H9 (cell line): ENCODE results near the gene TSTD2. TPM values are rescaled to one million over a fixed set of nuclear protein-coding genes. Genes with fewer than 3 reads are reported as not detected.

ENCODE experiments used
- DNase-seq: peaks from one replicate; pipeline ENCODE4 v3.0.0-alpha.2; 2017
- H2AFZ ChIP-seq: one replicate; pipeline ENCODE4 v1.6.1; 2013; ENCODE audit warnings: mild to moderate bottlenecking, low read length, control low read depth, moderate library complexity
- H2AK5ac ChIP-seq: 2 replicates; pipeline ENCODE4 v1.6.1; 2013; ENCODE audit warnings: low read length, control low read depth, mixed read lengths; ENCODE audit not compliant: insufficient read length
- H2BK120ac ChIP-seq: one replicate; pipeline ENCODE4 v1.6.1; 2013; ENCODE audit warnings: low read depth, mild to moderate bottlenecking, low read length, control low read depth, inconsistent platforms; ENCODE audit not compliant: poor library complexity, severe bottlenecking
- H2BK12ac ChIP-seq: 2 replicates; pipeline ENCODE4 v1.6.1; 2013; ENCODE audit warnings: low read length, control low read depth, mixed read lengths, low read depth; ENCODE audit not compliant: insufficient read length
- H2BK15ac ChIP-seq: 2 replicates; pipeline ENCODE4 v1.6.1; 2013; ENCODE audit warnings: low read depth, low read length, control low read depth
- H2BK20ac ChIP-seq: one replicate; pipeline ENCODE4 v1.6.1; 2013; ENCODE audit warnings: low read depth, mild to moderate bottlenecking, low read length, control low read depth, inconsistent platforms; ENCODE audit not compliant: poor library complexity, severe bottlenecking
- H2BK5ac ChIP-seq: 2 replicates; pipeline ENCODE4 v1.6.1; 2013; ENCODE audit warnings: low read length, control low read depth, mixed read lengths; ENCODE audit not compliant: insufficient read length
- H3K14ac ChIP-seq: 2 replicates; pipeline ENCODE4 v1.6.1; 2013; ENCODE audit warnings: low read length, control low read depth; ENCODE audit not compliant: insufficient read depth
- H3K18ac ChIP-seq: 2 replicates; pipeline ENCODE4 v1.6.1; 2013; ENCODE audit warnings: low read depth, mild to moderate bottlenecking, mixed read lengths, low read length, control low read depth; ENCODE audit not compliant: insufficient read length
- H3K23ac ChIP-seq: 2 replicates; pipeline ENCODE4 v1.6.1; 2013; ENCODE audit warnings: low read length, control low read depth, mixed read lengths, low read depth; ENCODE audit not compliant: insufficient read length
- H3K23me2 ChIP-seq: 2 replicates; pipeline ENCODE4 v1.6.1; 2013; ENCODE audit warnings: low read depth, mild to moderate bottlenecking, mixed read lengths, low read length, control low read depth; ENCODE audit not compliant: insufficient read length, poor library complexity, severe bottlenecking
- H3K27ac ChIP-seq: 2 replicates; pipeline ENCODE4 v1.5.1; 2013; ENCODE audit warnings: low read length, control low read depth, mixed read lengths, low read depth; ENCODE audit not compliant: insufficient read length
- H3K27me3 ChIP-seq: 2 replicates; pipeline ENCODE4 v1.6.1; 2013; ENCODE audit warnings: low read length, control low read depth, inconsistent platforms; ENCODE audit not compliant: insufficient read depth
- H3K4ac ChIP-seq: 2 replicates; pipeline ENCODE4 v1.6.1; 2013; ENCODE audit warnings: low read depth, mild to moderate bottlenecking, control low read depth, inconsistent platforms, low read length, moderate library complexity
- H3K4me1 ChIP-seq: 2 replicates; pipeline ENCODE4 v1.6.1; 2013; ENCODE audit warnings: low read length, control low read depth, inconsistent platforms; ENCODE audit not compliant: insufficient read depth
- H3K4me2 ChIP-seq: 2 replicates; pipeline ENCODE4 v1.6.1; 2013; ENCODE audit warnings: low read length, control low read depth, mixed read lengths; ENCODE audit not compliant: insufficient read length, insufficient read depth
- H3K56ac ChIP-seq: 2 replicates; pipeline ENCODE4 v1.6.1; 2013; ENCODE audit warnings: low read depth, mild to moderate bottlenecking, mixed read lengths, low read length, control low read depth; ENCODE audit not compliant: insufficient read length
- H3K79me1 ChIP-seq: 2 replicates; pipeline ENCODE4 v1.6.1; 2013; ENCODE audit warnings: low read depth, mild to moderate bottlenecking, moderate library complexity, low read length, control low read depth, inconsistent platforms; ENCODE audit not compliant: insufficient read depth, poor library complexity, severe bottlenecking
- H3K79me2 ChIP-seq: 2 replicates; pipeline ENCODE4 v1.6.1; 2013; ENCODE audit warnings: low read length, control low read depth, inconsistent platforms; ENCODE audit not compliant: insufficient read depth
- H3K9ac ChIP-seq: 2 replicates; pipeline ENCODE4 v1.6.1; 2013; ENCODE audit warnings: low read length, control low read depth, mixed read lengths; ENCODE audit not compliant: insufficient read length; ENCODE audit errors: extremely low read depth
- H3K9me3 ChIP-seq: one replicate; pipeline ENCODE4 v1.6.1; 2013; ENCODE audit warnings: low read depth, low read length, inconsistent platforms; ENCODE audit not compliant: control insufficient read depth
- H3T11ph ChIP-seq: one replicate; pipeline ENCODE4 v1.6.1; 2013; ENCODE audit warnings: mild to moderate bottlenecking, low read length, control low read depth, inconsistent platforms
- H4K20me1 ChIP-seq: one replicate; pipeline ENCODE4 v1.6.1; 2013; ENCODE audit not compliant: control insufficient read depth, insufficient read length, insufficient read depth
- H4K5ac ChIP-seq: 2 replicates; pipeline ENCODE4 v1.6.1; 2013; ENCODE audit warnings: low read depth, mild to moderate bottlenecking, mixed read lengths, low read length, control low read depth; ENCODE audit not compliant: insufficient read length
- H4K8ac ChIP-seq: replicated peaks from 2 replicates; pipeline ENCODE4 v1.6.1; 2013; ENCODE audit warnings: low read length, control low read depth, mixed read lengths, low read depth; ENCODE audit not compliant: insufficient read length
- H4K91ac ChIP-seq: 2 replicates; pipeline ENCODE4 v1.6.1; 2013; ENCODE audit warnings: low read depth, mild to moderate bottlenecking, moderate library complexity, mixed read lengths, low read length, control low read depth; ENCODE audit not compliant: insufficient read length
- H3K27ac Mint-ChIP-seq, 3 experiments: 2 replicates in 2 of 3; 3 replicates in 1 of 3; pipeline ENCODE4 v1.8.0; 2020 to 2021; ENCODE audit warnings: mixed read lengths in 3 of 3, mild to moderate bottlenecking in 1 of 3, moderate library complexity in 1 of 3
- H3K27me3 Mint-ChIP-seq: 2 replicates; pipeline ENCODE4 v1.8.0; 2021; ENCODE audit warnings: low read depth, mild to moderate bottlenecking, moderate library complexity, mixed read lengths
- H3K36me3 Mint-ChIP-seq, 3 experiments: 2 replicates in 2 of 3; 3 replicates in 1 of 3; pipeline ENCODE4 v1.8.0; 2020 to 2021; ENCODE audit warnings: low read depth in 3 of 3, mixed read lengths in 3 of 3; ENCODE audit not compliant: insufficient read depth in 1 of 3
- H3K4me1 Mint-ChIP-seq, 2 experiments: 2 replicates each; pipeline ENCODE4 v1.8.0; 2020; ENCODE audit warnings: mixed read lengths in 2 of 2
- H3K4me3 Mint-ChIP-seq, 2 experiments: 2 replicates in 1 of 2; 3 replicates in 1 of 2; pipeline ENCODE4 v1.8.0; 2020 to 2021; ENCODE audit warnings: mild to moderate bottlenecking in 2 of 2, mixed read lengths in 2 of 2, moderate library complexity in 1 of 2
- H3K9me3 Mint-ChIP-seq, 2 experiments: 2 replicates in 1 of 2; 3 replicates in 1 of 2; pipeline ENCODE4 v1.8.0; 2020; ENCODE audit warnings: mild to moderate bottlenecking in 2 of 2, mixed read lengths in 2 of 2, moderate library complexity in 1 of 2
- CTCF ChIP-seq: fragments of 200-600 bp; sonication (generic); conservative IDR thresholded peaks from 3 replicates; pipeline ENCODE4 v1.8.0; 2021; ENCODE audit warnings: antibody characterized with exemption, mild to moderate bottlenecking
- total RNA-seq: library from RNA; stranded (reverse); gene quantifications from 2 replicates; pipeline ENCODE4 v1.2.1, GENCODE V29; 2021

Gene TSTD2
- total RNA-seq, 1 experiment from 2014 or later: 23.5 TPM

GRCh38 chr9:97645720-97646119 is 12.6 kb upstream of the TSTD2 start:
- peaks cover 7 to 10% of the 10 kb centered on the region in 2 experiments for H3K4me1 Mint-ChIP-seq

More at GRCh38 chr9:97645720-97646119, 12.6 kb upstream of the TSTD2 start:
- no peak overlapping the region for H3K14ac ChIP-seq
- no peak overlapping the region for H3T11ph ChIP-seq
- H2AK5ac ChIP-seq: no peak overlapping the region
- no peak overlapping the region for H3K27ac Mint-ChIP-seq
- DNase-seq: no peak
- no peak overlapping the region for H3K9ac ChIP-seq
- H3K56ac ChIP-seq: no peak overlapping the region
- H2BK20ac ChIP-seq: no peak overlapping the region
- H2BK15ac ChIP-seq: no peak overlapping the region
- no peak overlapping the region for H3K4ac ChIP-seq
- TF ChIP-seq CTCF: no peak
- H4K5ac ChIP-seq: no peak overlapping the region
- H4K20me1 ChIP-seq: no peaks in the 10 kb centered on the region
- no peaks in the 10 kb centered on the region for H3K9me3 Mint-ChIP-seq
- H3K36me3 Mint-ChIP-seq: peaks cover 23 to 67% (median 45%) of the 10 kb centered on the region in 3 experiments; a peak in 6 of 7 replicates
- H3K79me2 ChIP-seq: no peaks in the 10 kb centered on the region
- H3K4me1 ChIP-seq: no peaks in the 10 kb centered on the region
- no peak overlapping the region for H2BK5ac ChIP-seq
- H3K27ac ChIP-seq: no peak overlapping the region
- H3K23ac ChIP-seq: no peak overlapping the region
- H4K8ac ChIP-seq: no peak overlapping the region
- H3K4me2 ChIP-seq: no peak overlapping the region
- H4K91ac ChIP-seq: no peak overlapping the region
- H2BK120ac ChIP-seq: no peak overlapping the region
- H3K27me3 ChIP-seq: no peaks in the 10 kb centered on the region
- no peak overlapping the region for H2BK12ac ChIP-seq
- no peak overlapping the region for H3K18ac ChIP-seq
- H3K79me1 ChIP-seq: no peaks in the 10 kb centered on the region
- no peaks in the 10 kb centered on the region for H3K23me2 ChIP-seq
- H2AFZ ChIP-seq: no peak overlapping the region
- H3K9me3 ChIP-seq: no peaks in the 10 kb centered on the region
- no peaks in the 10 kb centered on the region for H3K27me3 Mint-ChIP-seq
- no peak overlapping the region for H3K4me3 Mint-ChIP-seq
